ENCODE results near the gene UBR3.

UBR3 gene

DNA sequence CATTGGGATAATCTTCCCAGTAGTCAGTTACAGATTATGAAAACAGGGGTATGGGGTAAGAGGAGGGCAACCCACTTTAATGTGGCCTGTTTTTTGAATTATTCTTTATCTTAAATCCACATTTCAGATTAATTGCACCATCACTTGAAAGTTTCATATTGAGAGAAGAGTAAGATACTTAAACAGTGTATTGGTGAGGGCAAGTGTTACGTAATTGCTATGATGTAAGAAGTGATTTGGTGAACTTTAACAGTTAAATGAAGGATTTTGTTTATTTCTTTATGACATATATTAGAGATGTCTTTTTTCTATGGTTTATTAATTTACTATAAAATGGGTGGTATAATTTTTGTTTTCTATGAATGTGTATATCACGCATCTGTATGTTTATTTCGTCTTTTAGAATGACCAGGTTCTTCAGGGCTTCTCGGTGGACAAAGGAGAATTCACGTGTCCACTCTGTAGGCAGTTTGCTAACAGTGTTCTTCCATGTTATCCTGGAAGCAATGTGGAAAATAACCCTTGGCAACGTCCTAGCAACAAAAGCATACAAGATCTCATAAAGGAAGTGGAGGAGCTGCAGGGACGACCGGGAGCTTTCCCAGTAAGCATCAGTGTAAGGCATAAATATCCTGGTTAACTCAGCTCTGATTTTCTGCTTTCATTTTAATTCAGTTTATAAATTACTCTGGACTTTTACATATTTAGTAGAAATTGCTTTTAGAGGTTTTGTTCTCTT is 179.5 kb downstream of the UBR3 start:
- TF ChIP-seq, protein P1, sequence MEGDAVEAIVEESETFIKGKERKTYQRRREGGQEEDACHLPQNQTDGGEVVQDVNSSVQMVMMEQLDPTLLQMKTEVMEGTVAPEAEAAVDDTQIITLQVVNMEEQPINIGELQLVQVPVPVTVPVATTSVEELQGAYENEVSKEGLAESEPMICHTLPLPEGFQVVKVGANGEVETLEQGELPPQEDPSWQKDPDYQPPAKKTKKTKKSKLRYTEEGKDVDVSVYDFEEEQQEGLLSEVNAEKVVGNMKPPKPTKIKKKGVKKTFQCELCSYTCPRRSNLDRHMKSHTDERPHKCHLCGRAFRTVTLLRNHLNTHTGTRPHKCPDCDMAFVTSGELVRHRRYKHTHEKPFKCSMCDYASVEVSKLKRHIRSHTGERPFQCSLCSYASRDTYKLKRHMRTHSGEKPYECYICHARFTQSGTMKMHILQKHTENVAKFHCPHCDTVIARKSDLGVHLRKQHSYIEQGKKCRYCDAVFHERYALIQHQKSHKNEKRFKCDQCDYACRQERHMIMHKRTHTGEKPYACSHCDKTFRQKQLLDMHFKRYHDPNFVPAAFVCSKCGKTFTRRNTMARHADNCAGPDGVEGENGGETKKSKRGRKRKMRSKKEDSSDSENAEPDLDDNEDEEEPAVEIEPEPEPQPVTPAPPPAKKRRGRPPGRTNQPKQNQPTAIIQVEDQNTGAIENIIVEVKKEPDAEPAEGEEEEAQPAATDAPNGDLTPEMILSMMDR (IDR thresholded peaks at IDR 0.05; ENCODE audit: low read length, missing control alignments): no peak
- H3K4me3 ChIP-seq (replicated peaks; ENCODE audit: low read depth, low read length): no peak overlapping the region
- DNase-seq (ENCODE audit: low read depth): peak; percentile 56

DNA sequence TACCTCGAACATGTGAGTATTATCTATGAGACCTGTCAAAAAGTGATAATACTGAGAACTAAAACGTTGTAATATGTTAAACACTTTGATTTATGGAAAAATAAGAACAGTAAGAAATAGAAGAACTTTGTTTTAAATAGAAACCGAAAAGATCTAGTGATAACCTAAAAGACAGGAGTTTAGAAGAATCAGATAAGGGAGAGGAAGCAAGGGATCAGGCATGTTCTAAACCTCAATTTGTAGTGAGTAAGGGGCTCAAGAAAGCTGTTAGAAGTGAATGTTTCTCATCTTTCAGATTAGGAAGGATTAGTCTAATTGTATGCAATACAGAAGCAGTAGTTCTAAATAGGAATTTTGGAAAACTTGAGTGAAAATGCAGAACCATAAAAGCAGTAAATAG is 182.0 kb downstream of the UBR3 start:
- TF ChIP-seq, protein P1 (IDR thresholded peaks at IDR 0.05; ENCODE audit: low read length, missing control alignments): no peak
- H3K4me3 ChIP-seq (replicated peaks; ENCODE audit: low read depth, low read length): no peak overlapping the region
- no peak for DNase-seq (ENCODE audit: low read depth)

DNA sequence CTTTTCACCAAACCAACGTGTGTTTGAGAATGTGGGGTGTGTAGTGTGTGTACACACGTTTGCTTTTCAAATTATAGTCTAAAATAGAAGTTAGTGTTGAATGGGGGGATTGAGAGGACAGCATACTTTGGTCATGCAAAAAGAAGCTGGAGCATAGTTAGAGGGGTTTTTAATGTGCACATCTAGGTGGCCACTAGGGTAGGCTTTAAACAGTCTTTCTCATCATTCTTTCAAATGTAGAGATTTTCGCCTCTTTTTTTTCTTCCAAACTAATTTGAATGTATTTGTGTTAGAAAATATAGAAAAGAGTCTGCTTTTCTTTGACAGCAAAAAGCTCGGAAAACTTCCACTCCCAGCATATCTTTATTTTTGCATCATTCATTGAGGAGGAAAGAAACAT is 185.5 kb downstream of the UBR3 start:
- no peak for DNase-seq (ENCODE audit: low read depth)
- no peak overlapping the region for H3K4me3 ChIP-seq (replicated peaks; ENCODE audit: low read depth, low read length)
- TF ChIP-seq, protein P1 (IDR thresholded peaks at IDR 0.05; ENCODE audit: low read length, missing control alignments): no peak

DNA sequence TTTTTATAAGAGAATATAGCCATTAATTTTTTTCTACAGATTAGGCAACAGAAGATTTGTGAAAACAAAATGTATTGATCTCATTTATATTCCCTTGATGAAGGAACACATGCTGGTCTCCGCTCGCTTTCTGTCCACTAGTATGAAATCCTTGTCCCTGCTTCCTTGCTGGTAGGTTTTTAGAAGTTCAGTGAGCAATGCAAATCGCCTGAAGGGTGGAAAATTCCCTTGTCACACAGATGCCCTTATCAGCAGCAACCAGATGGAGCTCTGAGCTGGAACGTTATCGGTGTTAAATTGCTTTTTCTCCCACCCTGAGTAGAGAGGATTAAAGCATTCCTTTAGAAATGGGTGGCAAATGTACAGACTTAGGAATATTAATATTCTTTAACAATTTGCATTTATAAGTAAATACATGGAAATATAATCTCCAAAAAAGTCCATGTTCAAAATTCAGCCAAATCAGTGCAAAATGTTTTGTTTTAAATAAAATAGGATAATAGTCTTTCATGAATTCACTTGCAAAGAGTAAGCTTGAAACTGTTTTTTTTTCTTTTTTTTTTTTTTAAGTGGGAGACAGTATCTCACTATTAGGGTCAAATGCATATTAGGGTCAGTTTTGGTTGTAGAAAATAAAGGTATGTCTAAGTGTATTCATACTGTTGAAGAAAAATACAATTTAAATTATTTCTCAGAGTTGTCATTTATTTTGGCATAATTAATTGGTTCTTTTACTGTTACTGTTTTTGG is 186.7 kb downstream of the UBR3 start:
- TF ChIP-seq, protein P1 (IDR thresholded peaks at IDR 0.05; ENCODE audit: low read length, missing control alignments): no peak
- H3K4me3 ChIP-seq (replicated peaks; ENCODE audit: low read depth, low read length): no peak overlapping the region
- DNase-seq (ENCODE audit: low read depth): peak; percentile 38

DNA sequence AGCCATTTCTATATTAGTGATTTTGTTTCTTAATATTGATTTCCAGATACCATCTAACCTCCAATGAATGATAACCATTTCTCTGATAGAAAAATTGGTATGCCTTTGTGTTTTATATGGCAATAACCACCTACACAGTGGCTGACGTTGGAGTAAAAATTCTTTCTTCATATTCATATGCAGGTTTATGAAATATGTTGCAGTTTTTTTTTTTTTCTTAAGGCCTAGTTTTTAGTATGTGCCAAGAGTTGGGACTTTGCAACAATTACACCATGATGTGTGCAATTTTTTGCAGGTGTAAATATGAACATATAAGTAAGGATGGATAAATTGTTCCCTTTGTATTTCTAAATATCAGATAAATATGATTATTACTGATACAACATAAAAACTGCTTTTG is 187.5 kb downstream of the UBR3 start:
- H3K4me3 ChIP-seq (replicated peaks; ENCODE audit: low read depth, low read length): no peak overlapping the region
- no peak for DNase-seq (ENCODE audit: low read depth)
- TF ChIP-seq, protein P1 (IDR thresholded peaks at IDR 0.05; ENCODE audit: low read length, missing control alignments): no peak

DNA sequence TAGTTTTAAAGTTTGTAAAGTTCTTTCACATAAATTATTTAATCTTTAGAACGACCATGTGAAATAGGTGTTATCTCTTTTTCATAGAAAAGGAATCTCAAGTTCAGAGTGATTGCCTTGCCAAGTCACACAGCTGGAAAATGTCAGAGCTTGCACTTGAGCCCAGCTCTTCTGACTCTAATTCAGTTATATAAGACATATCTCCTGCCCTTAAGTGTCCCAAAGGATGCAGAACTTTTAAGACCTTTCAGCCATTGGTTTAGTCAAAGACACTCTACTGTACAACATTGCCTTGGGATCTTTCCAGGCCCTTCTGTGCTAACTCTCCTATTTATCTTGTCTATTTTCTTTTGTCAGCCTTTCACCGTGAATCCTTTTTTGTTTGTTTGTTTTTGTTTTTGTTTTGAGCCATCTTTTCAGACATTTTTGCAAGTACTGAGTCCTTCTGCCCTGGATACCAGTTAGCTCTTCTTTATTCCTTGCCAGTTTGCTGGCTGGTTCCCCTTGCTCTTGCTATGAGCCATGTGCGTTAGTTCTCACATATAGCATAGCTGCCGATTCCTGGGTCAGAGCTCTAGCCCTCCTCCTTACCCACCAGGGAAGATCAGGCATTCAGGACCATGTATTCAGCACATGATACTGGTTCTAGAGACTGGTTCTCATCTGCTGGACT is 190.7 kb downstream of the UBR3 start:
- TF ChIP-seq, protein P1 (IDR thresholded peaks at IDR 0.05; ENCODE audit: low read length, missing control alignments): no peak
- no peak overlapping the region for H3K4me3 ChIP-seq (replicated peaks; ENCODE audit: low read depth, low read length)
- DNase-seq (ENCODE audit: low read depth): peak; percentile 72
